IMR-90 (cell line): Measurements from ENCODE around the gene FBH1. TPM values are rescaled to one million over a fixed set of nuclear protein-coding genes. Genes with fewer than 3 reads are reported as not detected.

Experiments
- ATAC-seq: fragments of 200-7000 bp; cut with Tn5 transposase; 2 replicates; pipeline ENCODE4 v1.9.1; 2020; ENCODE audit warnings: low read depth, mild to moderate bottlenecking, moderate library complexity
- BruUV-seq: library from RNA; stranded (reverse); fragments of 400-500 nt; replicated peaks from 2 replicates; lab custom pipeline; 2021; lab: Mats Ljungman, UMichigan
- CTCF ChIA-PET: fragments of 300-600 bp; formaldehyde crosslinking; extraction: SDS; loops from one replicate; lab custom pipeline; 2021; ENCODE audit warnings: antibody characterized with exemption; lab: Yijun Ruan, JAX
- POLR2A ChIA-PET: fragments of 300-600 bp; sonication (Branson Sonifier 250); formaldehyde crosslinking; loops from one replicate; lab custom pipeline; 2022; ENCODE audit warnings: antibody characterized with exemption; ENCODE audit not compliant: unreplicated experiment; lab: Charles Lee
- DNase-seq: peaks from one replicate; pipeline ENCODE4 v3.0.0; 2013
- H2AFZ ChIP-seq: replicated peaks from 2 replicates; pipeline ENCODE3; 2013; ENCODE audit warnings: low read length, mild to moderate bottlenecking; ENCODE audit not compliant: poor library complexity
- H2AK5ac ChIP-seq: 2 replicates; pipeline ENCODE4 v1.6.1; 2013; ENCODE audit warnings: low read depth, low read length, inconsistent platforms
- H2AK9ac ChIP-seq: replicated peaks from 2 replicates; pipeline ENCODE3; 2013; ENCODE audit warnings: mild to moderate bottlenecking, low read depth, low read length, moderate library complexity; ENCODE audit not compliant: poor library complexity
- H2BK120ac ChIP-seq: 2 replicates; pipeline ENCODE4 v1.6.1; 2013; ENCODE audit warnings: low read depth, low read length, inconsistent platforms
- H2BK15ac ChIP-seq: 3 replicates; pipeline ENCODE4 v1.6.1; 2013; ENCODE audit warnings: low read depth, low read length, inconsistent platforms
- H2BK20ac ChIP-seq: 2 replicates; pipeline ENCODE4 v1.6.1; 2013; ENCODE audit warnings: low read depth, mild to moderate bottlenecking, inconsistent platforms, low read length, moderate library complexity
- H2BK5ac ChIP-seq: 2 replicates; pipeline ENCODE4 v1.6.1; 2013; ENCODE audit warnings: mild to moderate bottlenecking, low read depth, low read length, inconsistent platforms; ENCODE audit not compliant: poor library complexity, severe bottlenecking
- H3K14ac ChIP-seq: replicated peaks from 2 replicates; pipeline ENCODE4 v1.6.1; 2013; ENCODE audit warnings: low read depth, low read length, inconsistent platforms
- H3K18ac ChIP-seq: 2 replicates; pipeline ENCODE4 v1.6.1; 2013; ENCODE audit warnings: low read depth, low read length, control low read depth
- H3K23ac ChIP-seq: 2 replicates; pipeline ENCODE4 v1.6.1; 2013; ENCODE audit warnings: low read depth, low read length, inconsistent platforms
- H3K27ac ChIP-seq: 2 replicates; pipeline ENCODE4 v1.5.1; 2013; ENCODE audit warnings: mild to moderate bottlenecking, control low read depth, low read length; ENCODE audit not compliant: insufficient read depth
- H3K27me3 ChIP-seq: 2 replicates; pipeline ENCODE4 v1.6.1; 2013; ENCODE audit warnings: low read length; ENCODE audit not compliant: control insufficient read depth, insufficient read depth
- H3K36me3 ChIP-seq: 2 replicates; pipeline ENCODE4 v1.6.1; 2013; ENCODE audit warnings: low read length, mixed read lengths; ENCODE audit not compliant: control insufficient read depth, insufficient read depth
- H3K4ac ChIP-seq: 2 replicates; pipeline ENCODE4 v1.6.1; 2013; ENCODE audit warnings: low read depth, low read length, inconsistent platforms
- H3K4me1 ChIP-seq: 2 replicates; pipeline ENCODE4 v1.6.1; 2013; ENCODE audit warnings: low read length, mixed read lengths; ENCODE audit not compliant: control insufficient read depth, insufficient read depth
- H3K4me2 ChIP-seq: 2 replicates; pipeline ENCODE4 v1.6.1; 2013; ENCODE audit warnings: low read depth, mild to moderate bottlenecking, control low read depth, low read length, moderate library complexity
- H3K4me3 ChIP-seq: 2 replicates; pipeline ENCODE4 v1.5.1; 2013; ENCODE audit warnings: low read depth, mild to moderate bottlenecking, control low read depth, low read length, moderate library complexity; ENCODE audit not compliant: insufficient read depth
- H3K56ac ChIP-seq: 2 replicates; pipeline ENCODE4 v1.6.1; 2013; ENCODE audit warnings: low read length, inconsistent platforms; ENCODE audit not compliant: insufficient read depth; ENCODE audit errors: extremely low read depth
- H3K79me1 ChIP-seq, 2 experiments: 2 replicates each; pipeline ENCODE4 v1.6.1; 2013; ENCODE audit warnings: low read length in 2 of 2, inconsistent platforms in 1 of 2, low read depth in 1 of 2
- H3K9ac ChIP-seq: 2 replicates; pipeline ENCODE4 v1.6.1; 2013; ENCODE audit warnings: low read depth, low read length, control low read depth
- H3K9me1 ChIP-seq: 2 replicates; pipeline ENCODE4 v1.6.1; 2013; ENCODE audit warnings: low read length, inconsistent platforms; ENCODE audit not compliant: insufficient read depth
- H3K9me3 ChIP-seq: 2 replicates; pipeline ENCODE4 v1.6.1; 2013; ENCODE audit warnings: low read length; ENCODE audit not compliant: control insufficient read depth, insufficient read depth
- H4K20me1 ChIP-seq: 2 replicates; pipeline ENCODE4 v1.6.1; 2013; ENCODE audit warnings: low read length, inconsistent platforms; ENCODE audit not compliant: insufficient read depth
- H4K5ac ChIP-seq: 2 replicates; pipeline ENCODE4 v1.6.1; 2013; ENCODE audit warnings: mild to moderate bottlenecking, low read depth, low read length, control low read depth
- H4K8ac ChIP-seq, 2 experiments: 2 replicates each; pipeline ENCODE4 v1.6.1; 2013; ENCODE audit warnings: low read depth in 2 of 2, low read length in 2 of 2, control low read depth in 1 of 2, inconsistent platforms in 1 of 2
- H4K91ac ChIP-seq: 2 replicates; pipeline ENCODE4 v1.6.1; 2013; ENCODE audit warnings: low read depth, low read length, inconsistent platforms; ENCODE audit not compliant: insufficient read depth
- CHD1 ChIP-seq: IDR thresholded peaks from 2 replicates; pipeline ENCODE4 v1.6.1; 2012; ENCODE audit warnings: low read depth, low read length, improper control_type of control experiment
- FOS ChIP-seq: fragments of 150-350 bp; IDR thresholded peaks from 2 replicates; pipeline ENCODE4 v1.6.1; 2016; ENCODE audit warnings: low read depth, low read length
- NFE2L2 ChIP-seq: fragments of 150-350 bp; IDR thresholded peaks from 2 replicates; pipeline ENCODE4 v1.6.1; 2016; ENCODE audit warnings: low read depth, mild to moderate bottlenecking, low read length
- POLR2A ChIP-seq: IDR thresholded peaks from 2 replicates; pipeline ENCODE4 v1.6.1; 2012; ENCODE audit warnings: mild to moderate bottlenecking, low read depth, low read length
- USF2 ChIP-seq: fragments of 150-350 bp; IDR thresholded peaks from 2 replicates; pipeline ENCODE4 v1.6.1; 2017; ENCODE audit warnings: mild to moderate bottlenecking, antibody characterized with exemption, low read length, low read depth
- WGBS, 2 experiments: methylation state at CpG; one replicate each; pipeline versions ENCODE4 v1.1.5 to v1.1.7; 2013; ENCODE audit warnings: missing lambda C conversion rate in 2 of 2; ENCODE audit not compliant: insufficient read length in 1 of 2; ENCODE audit errors: extremely low coverage in 2 of 2; 5-methylcytosine and 5-hydroxymethylcytosine counted together
- dilution Hi-C: fragments of 300-500 bp; cut with HindIII; formaldehyde crosslinking; loops from one replicate; pipeline ENCODE4 v1.14.3; 2018; ENCODE audit warnings: low sequenced_read_pairs; ENCODE audit not compliant: unreplicated experiment
- in situ Hi-C: fragments of 300-500 bp; cut with MboI; formaldehyde crosslinking; loops from 3 replicates; pipeline ENCODE4 v1.14.3; 2019; ENCODE audit warnings: low sequenced_read_pairs, inconsistent platforms, mixed read lengths
- intact Hi-C: fragments of 100-400 bp; cut with micrococcal nuclease; formaldehyde crosslinking; loops from 2 replicates; pipeline ENCODE4 v1.10.0; 2022
- polyA plus RNA-seq, 3 experiments: library from polyadenylated mRNA; depleted of rRNA; stranded (reverse); fragments of >200 nt; gene quantifications; 2 replicates each; pipeline ENCODE4 v1.2.3, GENCODE V29; 2012; ENCODE audit warnings: low replicate concordance in 1 of 3
- total RNA-seq: library from RNA; depleted of rRNA; stranded (reverse); fragments of >200 nt; gene quantifications from 2 replicates; pipeline ENCODE4 v1.2.3, GENCODE V29; 2012

Gene FBH1
- total and polyA plus RNA-seq, 2 of the 4 experiments (the other 2 are of a cell fraction) = 59.3 to 72.2 TPM

- ATAC-seq (peak; percentile 60), DNase-seq (peak; percentile 47)
- Histone ChIP-seq H3K4me1 (peaks cover 3% of the 10 kb centered on the region; the same call in 1 of the 2 replicates), H3K27ac (peak overlapping the region; percentile 61), H3K79me1 (peaks cover 9 to 28% of the 10 kb centered on the region in 2 experiments; a peak in 3 of 4 replicates), H2AK5ac (0 out of 2 replicates have a peak overlapping the region, but pooled peaks have one; percentile 8), H3K4me2 (peak overlapping the region; percentile 60), H3K18ac (peak overlapping the region; percentile 49; the same call in 1 of the 2 replicates), H3K23ac (peak overlapping the region; percentile 89), H3K9ac (peak overlapping the region; percentile 63), H3K9me3 (no peaks in the 10 kb centered on the region), H4K8ac (peak overlapping the region; percentile 59 to 70; a peak in 3 of 4 replicates), H2AK9ac (peak overlapping the region; percentile 81), H3K4ac (peak overlapping the region; percentile 62), H4K5ac (peak overlapping the region; percentile 56), H3K27me3 (no peaks in the 10 kb centered on the region), H4K91ac (peak overlapping the region; percentile 32), H3K36me3 (no peaks in the 10 kb centered on the region; the same call in 1 of the 2 replicates), H2BK120ac (peak overlapping the region; percentile 93), H2BK20ac (no peak overlapping the region), H2BK5ac (peak overlapping the region; percentile 61), H3K4me3 (peak overlapping the region; percentile 68), H3K14ac (peak overlapping the region; percentile 89), H3K9me1 (no peaks in the 10 kb centered on the region), H3K56ac (peak overlapping the region; percentile 46), H4K20me1 (no peaks in the 10 kb centered on the region), H2AFZ (peak overlapping the region; percentile 98), H2BK15ac (no peak overlapping the region)
- TF ChIP-seq POLR2A (no peak), FOS (no peak), CHD1 (no peak), USF2 (no peak), NFE2L2 (no peak)
- BruUV-seq = no TSS peak
- intact Hi-C loops = loop anchor here (1.0 to 2.0 kb wide), 5 partner anchors 18 to 88 kb away; no protein-coding TSS in a partner anchor
- ChIA-PET CTCF (interaction anchor here (0.9 kb wide), 1 partner anchor 115 kb away, joined by 3 read pairs; no protein-coding TSS in a partner anchor), POLR2A (no interaction called here)
- in situ Hi-C loops = no loop called here
- WGBS, 2 experiments = 0% methylated on average over 49 of the region's 82 CpGs; no CpG with 5 or more reads in 1 of the 2 experiments
- dilution Hi-C loops = no loop called here
Measured at GRCh38 chr10:5976512-5977470, 86.7 kb downstream of the FBH1 start.
